ENCODE data around the gene TSPAN16.
"Not testable (repeated sequence)": the region's sequence is repeated elsewhere in the genome, so short reads cannot be mapped to it uniquely, and the experiment has no call there.

TSPAN16 gene

GRCh38 chr19:11321191-11322126 lies 25.5 kb downstream of the TSPAN16 start:
- no peak for DNase-seq

DNA sequence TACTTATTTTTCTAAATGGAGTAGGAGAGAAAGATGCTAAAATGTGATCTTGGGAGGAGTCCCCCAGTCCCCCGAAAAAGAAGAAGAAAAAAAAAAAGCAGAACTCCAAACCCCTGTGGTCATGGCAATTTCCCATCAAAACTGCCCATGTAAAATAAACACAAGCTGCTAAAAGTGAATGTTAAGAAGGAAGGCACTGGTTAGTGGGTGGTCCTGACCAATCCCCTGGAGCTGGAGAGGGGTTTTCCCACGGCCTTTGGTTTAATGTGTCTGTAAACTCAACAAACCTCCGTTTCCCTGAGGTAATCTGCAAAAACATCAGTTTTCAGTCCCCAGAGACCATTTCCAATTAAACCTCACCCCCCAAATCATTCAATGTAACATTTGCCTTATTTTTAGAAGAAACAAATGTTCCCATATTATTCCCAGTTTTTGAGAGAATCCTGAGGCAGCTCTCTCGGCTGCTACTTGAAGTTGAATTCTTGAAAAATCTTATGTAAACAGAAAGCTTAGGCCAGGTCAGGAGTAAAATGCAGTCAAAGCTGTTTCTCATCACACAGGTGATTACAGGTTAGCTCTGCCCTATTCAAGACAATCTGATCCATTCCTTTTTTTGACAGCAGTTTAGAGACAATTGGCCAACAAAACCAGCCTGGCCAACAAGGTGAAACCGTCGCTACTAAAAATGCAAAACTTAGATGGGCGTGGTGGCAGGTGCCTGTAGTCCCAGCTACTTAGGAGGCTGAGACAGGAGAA lies 26.5 kb downstream of the TSPAN16 start:
- peak in 1 of 2 experiments; percentile 29 for DNase-seq

DNA sequence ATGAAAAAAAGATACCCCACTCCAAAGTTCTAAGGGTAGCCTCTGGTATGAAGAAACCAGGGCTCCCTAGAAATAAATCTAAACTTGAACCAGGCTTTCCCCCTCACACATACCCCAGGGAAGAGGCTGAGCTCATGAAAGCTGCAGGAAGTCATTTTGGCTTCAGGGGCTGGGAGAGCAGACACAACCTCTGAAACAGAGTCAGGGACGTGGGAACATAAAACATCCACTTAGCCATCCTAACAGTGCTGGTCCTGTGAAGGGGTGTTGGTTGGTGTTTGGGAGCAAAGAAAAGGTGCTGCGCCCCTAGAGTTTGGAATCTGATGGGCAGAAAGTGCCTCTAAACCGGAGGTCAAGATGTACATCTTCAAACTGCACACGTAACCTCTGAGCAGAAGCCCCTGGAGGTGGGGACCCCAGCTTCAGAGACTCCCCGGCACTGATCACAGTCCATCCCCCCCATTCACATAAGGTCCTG lies 27.7 kb downstream of the TSPAN16 start:
- DNase-seq: no peak

DNA sequence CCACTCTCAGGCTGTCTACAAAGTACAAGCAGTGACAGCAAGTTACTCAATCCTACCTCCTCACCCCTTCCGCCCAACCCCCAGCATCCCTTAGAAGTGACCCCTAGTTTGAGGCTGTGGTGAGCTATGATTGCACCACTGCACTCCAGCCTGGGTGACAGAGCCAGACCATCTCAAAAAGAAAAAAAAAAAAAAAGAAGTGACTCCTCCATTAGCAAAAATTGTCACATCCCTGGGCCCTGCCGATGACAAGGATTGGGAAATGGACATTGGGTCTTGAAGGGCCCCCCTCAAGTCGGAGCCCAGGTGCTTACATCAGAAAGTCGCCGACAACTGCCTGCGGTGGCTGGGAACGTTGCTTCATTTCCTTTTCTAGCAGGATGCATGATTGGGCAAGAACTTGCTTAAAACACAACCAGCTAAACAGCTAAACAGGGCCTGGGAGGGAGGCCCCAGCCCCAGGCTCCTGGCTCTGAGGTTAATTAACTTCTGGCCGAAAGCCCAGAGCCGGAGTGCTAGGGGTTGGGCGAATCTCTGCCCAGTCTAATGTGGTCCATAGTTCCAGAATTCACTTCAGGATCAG lies 28.2 kb downstream of the TSPAN16 start:
- DNase-seq: no peak

GRCh38 chr19:11324748-11325389 lies 28.9 kb downstream of the TSPAN16 start:
- DNase-seq: no peak

DNA sequence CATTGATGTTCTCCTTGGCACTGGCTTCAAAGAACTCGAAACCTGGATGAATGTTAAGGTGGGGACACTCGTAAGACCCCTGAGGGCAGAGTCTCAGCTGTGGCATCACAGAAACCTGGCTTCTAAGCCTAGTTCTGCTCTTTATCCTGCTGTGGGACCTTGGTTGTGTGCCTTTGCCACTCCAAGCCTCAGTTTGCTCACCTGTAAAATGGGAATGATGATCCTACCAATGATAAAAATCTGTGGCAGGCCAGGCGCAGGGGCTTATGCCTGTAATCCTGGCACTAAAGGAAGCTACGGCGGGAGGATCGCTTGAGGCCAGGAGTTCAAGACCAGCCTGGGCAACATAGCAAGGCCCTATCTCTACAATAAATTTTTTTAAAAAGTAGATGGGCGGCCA lies 29.6 kb downstream of the TSPAN16 start:
- DNase-seq: no peak

DNA sequence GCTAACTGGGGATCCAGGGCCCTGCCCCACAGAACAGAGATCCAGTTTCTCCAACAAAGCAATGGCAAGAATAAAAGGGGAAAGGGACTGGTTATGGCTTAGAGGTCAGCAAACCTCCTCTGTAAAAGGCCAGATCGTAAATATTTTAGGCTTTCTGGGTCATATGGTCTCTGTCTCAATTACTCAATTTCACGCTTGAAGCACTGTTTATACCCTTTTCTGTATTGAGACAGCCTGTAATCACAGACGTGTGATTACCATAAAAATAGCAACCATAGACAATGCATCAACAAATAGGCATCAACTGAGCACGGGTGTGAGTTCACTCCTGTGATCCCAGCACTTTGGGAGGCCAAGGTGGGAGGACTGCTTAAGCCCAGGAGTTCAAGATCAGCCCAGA lies 34.2 kb downstream of the TSPAN16 start:
- no peak for DNase-seq

DNA sequence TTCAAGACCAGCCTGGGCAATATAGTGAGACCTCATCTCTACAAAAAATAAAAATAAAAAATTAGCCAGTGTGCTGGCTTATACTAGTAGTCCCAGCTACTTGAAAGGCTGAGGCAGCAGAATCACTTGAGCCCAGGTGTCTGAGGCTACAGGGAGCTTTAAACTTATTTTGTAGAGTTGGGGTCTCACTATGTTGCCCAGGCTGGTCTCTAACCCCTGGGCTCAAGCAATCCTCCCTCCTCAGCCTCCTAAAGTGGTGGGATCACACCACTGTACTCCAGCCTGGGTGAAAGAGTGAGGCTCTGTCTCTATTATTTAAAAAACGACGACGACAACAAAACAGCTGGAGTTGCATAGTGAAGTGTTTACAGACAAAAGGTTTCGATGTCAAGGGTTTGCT lies 35.5 kb downstream of the TSPAN16 start:
- DNase-seq: no peak

GRCh38 chr19:11332822-11333221 lies 36.9 kb downstream of the TSPAN16 start:
- DNase-seq: no peak

DNA sequence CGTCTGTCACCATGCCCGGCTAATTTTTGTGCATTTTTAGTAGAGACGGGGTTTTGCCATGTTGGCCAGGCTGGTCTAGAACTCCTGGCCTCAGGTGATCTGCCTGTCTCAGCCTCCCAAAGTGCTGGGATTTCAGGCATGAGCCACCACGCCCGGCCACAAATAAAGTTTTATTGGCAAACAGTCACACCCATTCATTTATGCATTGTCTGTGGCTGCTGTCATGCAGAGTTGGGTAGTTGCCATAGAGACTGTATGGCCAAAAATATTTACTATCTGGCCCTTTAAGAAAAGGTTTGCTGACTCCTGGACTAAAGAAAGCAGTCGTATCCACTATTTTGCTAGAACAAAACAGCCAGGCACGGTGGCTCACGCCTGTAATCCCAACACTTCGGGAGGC lies 37.9 kb downstream of the TSPAN16 start:
- not testable (repeated sequence) for DNase-seq

DNA sequence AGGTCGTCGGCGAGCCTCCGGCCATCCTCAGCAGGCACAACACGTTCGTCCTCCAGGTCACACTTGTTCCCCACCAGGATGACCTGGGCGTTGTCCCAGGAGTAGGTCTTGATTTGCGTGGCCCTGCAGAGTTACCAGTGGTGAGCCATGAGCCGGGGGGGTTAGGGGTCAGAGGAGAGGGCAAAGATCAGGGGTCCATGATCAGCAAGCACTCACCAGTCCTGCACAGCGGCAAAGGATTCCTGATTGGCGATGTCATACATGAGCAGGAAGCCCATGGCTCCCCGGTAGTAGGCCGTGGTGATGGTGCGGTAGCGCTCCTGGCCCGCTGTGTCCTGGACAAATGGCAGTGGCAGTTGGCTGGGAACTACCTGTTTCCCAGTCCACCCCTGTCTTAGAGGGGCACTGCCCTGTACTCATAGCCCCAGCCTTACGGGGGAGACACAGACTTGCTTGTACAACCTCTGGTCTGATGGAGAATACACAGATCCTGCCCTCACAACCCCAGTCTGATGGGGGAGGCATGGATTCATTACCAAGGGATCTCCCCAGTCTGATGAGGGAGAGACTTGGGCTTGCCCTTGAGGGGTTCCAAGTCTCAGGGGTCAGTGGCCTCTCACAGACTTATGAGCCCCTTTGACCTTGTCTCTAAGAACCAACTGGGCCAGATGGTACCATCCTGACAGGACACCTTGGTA lies 39.6 kb downstream of the TSPAN16 start:
- DNase-seq: no peak

- no peak for DNase-seq
These were observed 41.1 kb downstream of the TSPAN16 start for GRCh38 chr19:11337080-11337479.

- DNase-seq: no peak
These were observed 42.2 kb downstream of the TSPAN16 start for GRCh38 chr19:11338121-11338520.

- peak in 1 of 2 experiments; percentile 15 for DNase-seq
These were observed 42.8 kb downstream of the TSPAN16 start for GRCh38 chr19:11338569-11339253.

GRCh38 chr19:11339254-11340098 lies 43.5 kb downstream of the TSPAN16 start, which contains the start of gene RAB3D:
RAB3D (minus strand) TSS chr19:11339657; CDS start chr19:11337399, 2,258 bp downstream.
- peak; percentile 46 to 92 for DNase-seq

GRCh38 chr19:11340099-11340467 lies 44.1 kb downstream of the TSPAN16 start:
- DNase-seq: not testable (repeated sequence)

- no peak for DNase-seq
These were observed 46.5 kb downstream of the TSPAN16 start for GRCh38 chr19:11342429-11342828.

- no peak for DNase-seq
These were observed 49.3 kb downstream of the TSPAN16 start for GRCh38 chr19:11345122-11345803.

- peak; percentile 95 to 98 for DNase-seq
These were observed 50.4 kb downstream of the TSPAN16 start, which contains the start of the genes CCDC159 and TMEM205 for GRCh38 chr19:11346104-11346940. CCDC159 (plus strand) TSS chr19:11346519; CDS start chr19:11346607, 88 bp downstream. TMEM205 (minus strand) TSS chr19:11346268; CDS start chr19:11345619, 649 bp downstream.
